Gastroesophageal sphincter (tissue), 3 donors: Measurements from ENCODE around the gene MREG.

Source experiments
- CTCF ChIP-seq, 4 experiments: fragments of 200-600 bp in 2 of 4; fragments of 450-650 bp in 2 of 4; sonication (generic) in 1 of 4; IDR thresholded peaks; one replicate each; pipeline ENCODE4 v1.5.1; 2017 to 2019; ENCODE audit warnings: antibody characterized with exemption in 4 of 4, mild to moderate bottlenecking in 2 of 4, moderate library complexity in 2 of 4
- EP300 ChIP-seq: sonication (generic); formaldehyde crosslinking; IDR thresholded peaks from one replicate; pipeline ENCODE4 v1.6.1; 2017; ENCODE audit warnings: antibody characterized with exemption, mild to moderate bottlenecking
- POLR2A ChIP-seq, 2 donors: fragments of 450-650 bp; IDR thresholded peaks; one replicate each; pipeline ENCODE4 v1.6.1; 2017; ENCODE audit warnings: antibody characterized with exemption in 2 of 2, mild to moderate bottlenecking in 2 of 2, moderate library complexity in 1 of 2
- POLR2AphosphoS5 ChIP-seq: sonication (generic); formaldehyde crosslinking; IDR thresholded peaks from one replicate; pipeline ENCODE4 v1.6.1; 2017; ENCODE audit warnings: antibody characterized with exemption

DNA sequence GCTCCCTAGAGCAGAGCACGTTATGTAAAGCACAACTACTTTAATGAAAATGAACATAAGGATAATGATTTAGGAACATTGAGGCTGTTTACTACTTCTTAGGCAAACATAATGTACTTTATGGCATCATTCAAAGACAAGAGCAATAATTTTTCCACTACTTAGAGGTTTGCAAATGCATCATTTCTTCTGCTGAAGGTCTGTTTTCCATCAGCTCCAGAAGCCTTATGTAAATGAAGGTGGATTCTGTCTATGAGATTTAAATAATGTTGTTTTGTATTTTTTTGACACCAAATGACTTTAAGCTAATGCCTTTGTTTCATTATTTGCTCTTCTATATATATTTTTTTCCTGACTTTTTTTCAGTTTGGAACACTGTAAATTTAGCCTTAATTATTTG is 28.1 kb downstream of the MREG start:
- TF ChIP-seq EP300 (no peak), CTCF (IDR thresholded peaks at IDR 0.05) (no peak), POLR2AphosphoS5 (no peak), POLR2A (IDR thresholded peaks at IDR 0.05) (no peak)
